NCI-H345 treated with DMSO at 0.1 percent for 48 hours (cell line): Measurements from ENCODE around the gene SLC28A3.
"Not testable (repeated sequence)": the region's sequence is repeated elsewhere in the genome, so short reads cannot be mapped to it uniquely, and the experiment has no call there.

ENCODE experiments used
- DNase-seq: peaks from one replicate; lab custom pipeline; 2025; ENCODE audit not compliant: unreplicated experiment; lab: John Stamatoyannopoulos, UW

Gene SLC28A3, protein sequence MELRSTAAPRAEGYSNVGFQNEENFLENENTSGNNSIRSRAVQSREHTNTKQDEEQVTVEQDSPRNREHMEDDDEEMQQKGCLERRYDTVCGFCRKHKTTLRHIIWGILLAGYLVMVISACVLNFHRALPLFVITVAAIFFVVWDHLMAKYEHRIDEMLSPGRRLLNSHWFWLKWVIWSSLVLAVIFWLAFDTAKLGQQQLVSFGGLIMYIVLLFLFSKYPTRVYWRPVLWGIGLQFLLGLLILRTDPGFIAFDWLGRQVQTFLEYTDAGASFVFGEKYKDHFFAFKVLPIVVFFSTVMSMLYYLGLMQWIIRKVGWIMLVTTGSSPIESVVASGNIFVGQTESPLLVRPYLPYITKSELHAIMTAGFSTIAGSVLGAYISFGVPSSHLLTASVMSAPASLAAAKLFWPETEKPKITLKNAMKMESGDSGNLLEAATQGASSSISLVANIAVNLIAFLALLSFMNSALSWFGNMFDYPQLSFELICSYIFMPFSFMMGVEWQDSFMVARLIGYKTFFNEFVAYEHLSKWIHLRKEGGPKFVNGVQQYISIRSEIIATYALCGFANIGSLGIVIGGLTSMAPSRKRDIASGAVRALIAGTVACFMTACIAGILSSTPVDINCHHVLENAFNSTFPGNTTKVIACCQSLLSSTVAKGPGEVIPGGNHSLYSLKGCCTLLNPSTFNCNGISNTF

GRCh38 chr9:84340535-84340934, at the start of gene SLC28A3:
Gene SLC28A3, minus strand, starts transcription at chr9:84340758. Its CDS starts 125 bp downstream, at chr9:84340633.
- DNase-seq = no peak

- DNase-seq = not testable (repeated sequence)
Measured at GRCh38 chr9:84390254-84390653, 49.7 kb upstream of the SLC28A3 start.

DNA sequence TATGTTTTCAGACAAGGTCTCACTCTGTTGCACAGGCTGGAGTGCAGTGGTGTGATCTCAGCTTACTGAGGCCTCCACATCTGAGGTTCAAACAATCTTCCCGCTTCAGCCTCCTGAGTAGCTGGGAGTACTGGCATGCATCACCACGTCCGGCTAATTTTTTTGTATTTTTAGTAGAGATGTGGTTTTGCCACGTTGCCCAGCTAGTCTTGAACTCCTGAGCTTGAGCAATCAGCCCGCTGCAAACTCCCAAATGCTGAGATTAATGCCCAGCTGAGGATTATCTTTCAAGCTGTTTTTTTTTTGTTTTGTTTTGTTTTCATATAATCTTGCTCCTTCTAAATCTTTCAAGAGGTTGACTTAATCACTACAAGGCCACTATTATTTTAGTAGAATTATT, 47.3 kb upstream of the SLC28A3 start:
- DNase-seq = no peak

DNA sequence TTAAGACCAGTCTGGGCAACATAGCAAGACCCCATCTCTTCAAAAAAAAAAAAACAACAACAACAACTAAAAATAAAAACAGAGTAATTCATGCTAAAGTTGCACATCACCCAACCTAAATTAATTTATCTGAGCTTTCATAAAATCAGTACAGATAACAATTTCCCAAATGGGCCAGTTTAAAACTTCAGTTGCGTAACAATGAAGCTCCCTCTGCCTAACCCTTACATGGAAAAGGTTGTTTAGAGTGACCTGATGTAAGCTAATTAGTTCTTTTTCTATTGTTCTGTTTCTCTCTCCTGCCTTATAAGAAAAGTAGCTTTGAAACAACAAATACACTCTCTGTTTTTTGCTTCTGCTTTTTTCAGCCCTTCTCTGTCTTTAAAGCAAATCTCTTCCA, 46.2 kb upstream of the SLC28A3 start:
- no peak for DNase-seq

DNA sequence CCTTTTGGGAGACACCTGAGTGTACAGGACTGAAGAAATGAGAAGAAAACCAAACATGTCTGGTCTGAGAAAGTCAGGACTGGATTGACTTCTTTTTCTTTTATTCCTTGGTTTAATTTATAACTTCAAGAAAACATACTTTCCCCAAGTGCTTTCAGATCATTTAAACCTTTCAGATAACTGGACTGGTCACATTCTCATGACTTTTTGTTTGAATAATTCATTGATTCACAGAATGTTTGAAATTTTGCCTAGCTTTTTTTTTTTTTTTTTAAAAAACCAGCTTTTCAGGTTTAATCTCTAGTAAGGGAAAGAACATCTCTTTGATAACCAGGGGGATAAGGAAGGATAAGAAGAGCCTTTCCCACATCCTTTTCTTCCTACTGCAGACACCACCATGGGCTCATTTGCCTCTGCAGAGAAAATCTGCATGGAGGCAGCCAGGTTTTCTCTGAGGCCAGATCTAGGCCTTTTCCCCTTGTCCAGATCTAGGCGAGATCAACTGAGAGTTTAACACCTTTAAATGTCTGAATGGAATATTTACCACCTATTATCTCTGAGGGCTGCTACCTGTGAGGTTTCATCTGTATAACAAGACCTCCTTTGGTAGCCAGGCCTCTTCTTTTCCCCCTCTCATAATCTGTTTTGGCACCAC, 45.0 kb upstream of the SLC28A3 start:
- DNase-seq = no peak

GRCh38 chr9:84384617-84385016, 44.1 kb upstream of the SLC28A3 start:
- DNase-seq = no peak

DNA sequence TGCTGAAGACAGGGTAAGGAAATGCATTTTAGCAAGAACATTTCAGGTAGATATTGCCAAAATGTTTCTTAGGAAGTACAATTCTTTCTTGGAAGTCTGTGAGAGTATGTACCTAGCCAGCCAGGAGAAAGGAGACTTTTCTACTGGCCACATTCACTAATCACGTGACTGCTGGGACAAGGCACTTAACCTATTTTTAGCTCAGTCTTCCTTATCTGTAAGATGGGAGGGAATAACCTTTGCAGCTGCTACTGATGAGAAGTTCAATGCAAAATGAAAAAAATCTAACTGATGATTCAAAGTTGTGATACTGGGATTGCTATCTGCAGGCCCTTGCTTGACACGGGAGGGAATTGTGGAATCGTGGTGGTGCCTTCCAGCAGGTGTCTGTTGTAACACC, 42.6 kb upstream of the SLC28A3 start:
- no peak for DNase-seq

GRCh38 chr9:84382720-84383119, 42.2 kb upstream of the SLC28A3 start:
- no peak for DNase-seq

GRCh38 chr9:84381508-84381907, 41.0 kb upstream of the SLC28A3 start:
- DNase-seq = no peak

DNA sequence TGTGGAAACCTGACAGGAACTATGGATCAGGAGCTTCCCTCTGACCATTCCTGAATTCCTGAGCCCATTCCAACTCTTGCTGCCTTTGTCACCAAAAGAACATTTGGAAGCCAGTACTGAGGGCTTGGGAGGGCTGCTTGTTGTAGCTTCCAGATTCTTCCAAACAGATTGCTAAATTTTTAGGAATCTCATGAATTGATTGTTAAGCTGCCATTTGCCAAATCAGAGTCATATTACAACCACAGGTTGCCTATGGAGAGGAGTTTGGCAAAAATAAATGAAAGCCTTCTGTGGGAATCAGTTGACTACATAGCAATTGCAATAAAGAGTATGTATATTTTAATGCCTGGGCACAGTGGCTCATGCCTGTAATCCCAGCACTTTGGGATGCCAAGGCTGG, 39.2 kb upstream of the SLC28A3 start:
- no peak for DNase-seq

DNA sequence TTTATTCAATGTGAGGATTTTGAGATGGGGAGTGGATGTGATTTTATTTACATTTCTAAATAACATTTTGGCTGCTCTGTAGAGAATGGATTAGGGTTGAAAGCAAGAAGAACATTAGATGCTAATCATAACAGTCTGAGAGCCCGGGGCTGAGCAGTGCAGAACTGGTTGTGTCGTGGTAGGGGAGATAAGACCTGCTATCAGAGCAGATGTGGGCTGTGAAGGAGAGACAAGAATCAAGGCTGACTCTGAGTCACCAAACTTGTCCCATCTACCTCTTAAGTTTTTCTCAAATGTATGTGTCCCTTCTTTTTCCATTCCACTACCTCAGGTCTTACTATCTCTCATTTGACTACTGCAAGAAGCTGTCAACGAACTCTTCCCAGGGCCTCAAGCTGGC, 35.4 kb upstream of the SLC28A3 start:
- DNase-seq = no peak

- DNase-seq = no peak
Measured at GRCh38 chr9:84374516-84374915, 34.0 kb upstream of the SLC28A3 start.

DNA sequence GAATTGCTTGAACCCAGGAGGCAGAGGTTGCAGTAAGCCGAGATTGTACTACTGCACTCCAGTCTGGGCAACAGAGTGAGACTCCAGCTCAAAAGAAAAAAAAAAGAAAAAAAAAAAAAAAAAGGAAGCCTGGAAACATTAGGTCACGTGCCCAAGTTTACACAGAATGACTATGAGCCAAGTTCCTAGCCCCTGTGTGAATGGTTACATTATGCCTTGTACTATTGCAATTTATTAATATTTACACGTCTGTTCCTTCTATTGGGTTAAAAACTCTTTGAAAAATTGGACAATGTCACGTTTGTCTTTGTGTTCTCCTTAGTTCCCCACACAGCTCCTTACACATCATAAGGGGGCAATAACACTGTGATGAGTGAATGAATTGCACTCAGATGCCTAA, 33.5 kb upstream of the SLC28A3 start:
- no peak for DNase-seq

- no peak for DNase-seq
Measured at GRCh38 chr9:84371737-84372136, 31.2 kb upstream of the SLC28A3 start.

DNA sequence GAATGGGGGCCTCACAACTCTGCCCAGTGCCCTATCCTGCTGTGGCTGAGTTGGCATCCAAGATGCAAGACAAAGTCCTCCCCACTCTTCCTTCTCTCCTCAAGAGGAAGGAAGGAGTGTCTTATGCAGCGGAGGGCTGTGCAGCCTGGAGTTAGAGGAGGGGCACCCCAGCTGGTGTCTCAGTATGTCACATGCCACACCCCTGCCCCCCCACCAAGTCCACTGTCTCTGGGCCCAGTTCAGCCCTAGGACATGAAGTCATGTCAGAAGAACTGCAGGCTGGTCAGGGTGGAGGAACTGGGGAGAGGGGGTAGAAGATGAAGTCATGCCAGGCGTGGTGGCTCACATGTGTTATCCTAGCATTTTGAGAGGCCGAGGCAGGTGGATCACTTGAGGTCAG, 28.0 kb upstream of the SLC28A3 start:
- no peak for DNase-seq

- not testable (repeated sequence) for DNase-seq
Measured at GRCh38 chr9:84367726-84368125, 27.2 kb upstream of the SLC28A3 start.

- DNase-seq = no peak
Measured at GRCh38 chr9:84366683-84367082, 26.1 kb upstream of the SLC28A3 start.

DNA sequence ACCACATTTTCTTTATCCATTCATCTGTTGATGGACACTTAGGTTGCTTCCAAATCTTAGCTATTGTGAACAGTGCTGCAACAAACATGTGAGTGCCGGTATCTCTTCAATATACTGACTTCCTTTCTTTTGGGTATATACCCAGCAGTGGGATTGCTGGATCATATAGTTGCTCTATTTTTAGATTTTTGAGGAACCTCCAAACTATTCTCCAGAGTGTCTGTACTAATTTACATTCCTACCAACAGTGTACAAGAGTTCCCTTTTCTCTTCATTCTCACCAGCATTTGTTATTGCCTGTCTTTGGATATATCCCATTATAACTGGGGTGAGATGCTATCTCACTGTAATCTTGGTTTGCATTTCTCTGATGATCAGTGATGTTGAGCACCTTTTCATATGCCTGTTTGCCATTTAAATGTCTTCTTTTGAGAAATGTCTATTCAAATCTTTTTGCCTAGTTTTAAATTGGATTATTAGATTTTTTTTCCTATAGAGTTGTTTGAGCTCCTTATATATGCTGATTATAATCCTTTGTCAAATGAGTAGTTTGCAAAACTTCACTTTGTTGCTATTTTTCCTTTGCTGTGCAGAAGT, 24.4 kb upstream of the SLC28A3 start:
- DNase-seq = not testable (repeated sequence)

DNA sequence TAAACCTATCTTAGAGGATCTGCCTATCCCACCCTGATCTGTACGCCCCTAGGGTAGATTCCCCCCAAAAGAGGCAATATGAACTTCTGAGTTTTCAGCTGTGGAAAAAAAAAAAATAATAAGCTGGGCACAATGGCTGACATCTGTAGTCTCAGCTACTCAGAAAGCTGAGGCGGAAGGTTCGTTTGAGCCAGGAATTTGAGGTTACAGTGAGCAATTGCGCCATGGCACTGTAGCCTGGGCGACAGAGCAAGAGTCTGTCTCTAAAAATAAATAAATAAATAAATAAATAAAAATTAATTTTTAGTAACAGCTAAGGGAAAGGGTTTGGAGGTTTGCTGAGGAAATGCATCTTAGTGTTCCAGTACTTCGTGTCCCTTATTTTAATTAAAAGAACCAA, 21.1 kb upstream of the SLC28A3 start:
- no peak for DNase-seq

DNA sequence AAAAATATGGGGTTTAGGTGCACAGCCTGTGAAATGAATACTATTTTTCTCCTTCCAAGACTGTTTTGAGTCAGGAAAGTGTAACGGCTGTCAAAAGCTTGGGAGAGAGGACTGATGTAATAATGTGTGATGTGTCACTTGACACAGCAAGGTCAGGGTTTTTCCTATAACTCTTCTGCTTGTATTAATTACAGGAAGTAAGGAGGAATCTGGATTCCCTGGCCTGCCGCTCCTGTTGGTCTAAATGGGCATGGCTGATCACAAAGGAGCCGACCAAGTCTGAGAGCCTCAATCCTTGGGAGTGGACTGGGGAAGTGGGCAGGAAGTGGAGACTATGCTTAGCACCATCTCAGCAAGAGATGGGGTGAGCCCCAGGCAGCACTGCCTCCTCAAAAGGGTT, 16.7 kb upstream of the SLC28A3 start:
- DNase-seq = no peak

DNA sequence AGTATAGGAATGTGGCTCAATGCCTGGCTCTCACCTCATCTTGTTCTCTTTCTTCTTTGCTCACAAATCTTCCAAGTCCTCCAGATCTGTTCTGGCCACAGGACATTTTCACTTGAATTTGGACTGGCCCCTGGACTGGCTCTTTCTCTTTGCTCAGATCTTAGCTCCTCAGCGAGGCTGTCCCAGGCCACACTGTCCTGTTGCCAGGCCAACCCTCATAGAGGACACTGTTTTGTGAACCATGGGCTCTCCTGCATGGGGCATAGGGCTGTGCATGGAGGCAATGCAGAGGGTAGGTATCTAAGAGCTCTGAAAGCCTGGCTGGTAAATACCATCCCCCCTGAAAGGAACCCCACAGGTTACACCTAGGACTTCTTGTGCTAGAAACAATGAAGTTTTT, 13.5 kb upstream of the SLC28A3 start:
- no peak for DNase-seq

DNA sequence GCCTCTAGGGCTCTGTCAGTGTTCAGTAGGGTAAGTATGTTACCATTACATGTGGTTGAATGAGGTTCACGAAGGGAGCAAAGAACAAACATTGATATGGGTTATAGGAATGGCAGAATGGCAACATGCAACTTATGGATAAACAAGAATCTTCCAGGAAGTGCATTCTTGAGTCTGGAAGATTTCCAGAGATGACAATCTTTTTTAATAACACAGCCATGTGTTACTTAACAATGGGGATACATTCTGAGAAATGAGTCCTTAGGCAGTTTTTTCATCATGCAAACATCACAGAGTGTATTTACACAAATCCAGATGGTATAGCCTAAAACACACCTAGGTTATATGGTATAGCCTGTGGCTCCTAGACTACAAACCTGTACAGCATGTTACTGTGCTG, 9.1 kb upstream of the SLC28A3 start:
- no peak for DNase-seq
